HG03196 (cell line): Measurements from ENCODE around the gene HLA-DMB.
A peak's percentile ranks its signal among the peaks of the same experiment; 100 is the strongest.

ENCODE experiments used
- ATAC-seq: cut with Tn5 transposase; IDR thresholded peaks from one replicate; pipeline ENCODE4 v1.9.1; 2021; ENCODE audit not compliant: unreplicated experiment

HLA-DMB gene

DNA sequence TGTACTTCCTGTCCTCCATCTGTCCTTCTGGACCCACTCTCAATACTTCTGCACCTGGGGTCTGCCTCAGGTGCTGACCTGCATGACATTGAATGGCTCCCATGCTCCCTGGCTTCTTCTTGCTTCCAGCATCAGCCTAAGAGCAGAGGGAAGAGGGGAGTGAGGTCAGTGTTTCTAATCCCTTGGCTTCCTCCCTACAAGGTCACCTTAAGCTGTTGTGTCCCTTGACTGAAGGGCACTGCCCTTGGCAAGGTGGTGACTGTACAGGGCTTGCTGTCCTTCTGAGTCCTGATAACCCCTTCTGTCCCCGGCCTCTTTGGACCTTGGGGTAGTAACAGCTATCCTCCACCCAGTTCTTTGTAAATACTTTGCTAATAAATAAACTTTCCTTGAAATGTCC lies 9.6 kb downstream of the HLA-DMB start:
- no peak for ATAC-seq

DNA sequence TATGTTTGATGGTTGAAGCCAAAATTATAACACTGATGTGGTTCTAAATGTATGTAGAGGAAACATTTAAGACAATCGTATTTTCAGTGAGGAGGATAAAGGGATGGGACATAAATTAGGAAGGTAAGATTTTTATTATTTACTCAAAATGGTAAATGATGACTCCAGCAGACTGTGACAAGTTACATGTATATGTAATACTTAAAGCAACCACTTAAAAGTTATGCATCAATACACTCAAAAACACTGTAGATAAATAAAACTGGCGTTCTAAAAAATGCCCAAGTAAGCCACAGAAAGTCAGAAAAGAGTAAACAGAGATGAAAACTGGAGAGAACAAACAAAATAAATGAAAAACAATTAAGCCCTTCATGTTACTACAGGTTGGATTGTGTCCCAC lies 18.7 kb downstream of the HLA-DMB start:
- ATAC-seq, result no peak

DNA sequence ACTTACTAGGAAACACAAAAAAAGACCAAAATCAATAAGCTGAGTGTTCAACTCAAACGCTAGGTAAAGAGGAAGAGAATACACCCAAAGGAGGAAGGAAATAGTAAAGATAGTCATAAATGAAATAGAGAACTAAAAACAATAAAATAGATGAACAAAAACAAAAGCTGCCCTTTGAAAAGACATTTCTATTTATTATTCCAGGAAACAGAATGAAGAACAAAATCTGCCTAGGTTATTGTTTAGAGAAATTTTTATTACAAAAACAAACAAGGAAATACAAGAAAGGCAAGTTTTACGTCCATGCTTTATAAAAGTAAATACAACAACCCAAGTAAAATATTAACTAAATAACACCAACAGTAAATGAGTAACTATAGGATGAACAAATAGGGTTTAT lies 20.1 kb downstream of the HLA-DMB start:
- no peak for ATAC-seq

DNA sequence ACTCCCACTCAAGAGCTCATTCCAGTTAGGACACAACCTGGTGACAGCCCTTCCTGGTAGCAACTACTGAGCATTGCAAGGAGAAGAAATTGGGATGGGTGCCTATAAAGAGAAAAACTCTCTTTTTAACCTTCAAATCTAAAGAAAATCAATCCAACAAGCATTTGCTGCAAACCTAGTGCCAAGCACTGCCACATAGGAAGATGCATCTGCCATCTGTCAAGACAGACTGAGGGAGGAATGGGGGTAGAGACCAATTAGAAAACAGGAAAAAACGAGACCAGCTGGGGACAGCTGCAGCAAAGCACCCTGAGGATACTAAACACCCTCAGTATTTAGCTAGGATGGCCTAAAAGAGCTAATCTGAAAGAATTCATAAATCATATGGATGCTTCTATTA lies 27.9 kb downstream of the HLA-DMB start:
- no peak for ATAC-seq

DNA sequence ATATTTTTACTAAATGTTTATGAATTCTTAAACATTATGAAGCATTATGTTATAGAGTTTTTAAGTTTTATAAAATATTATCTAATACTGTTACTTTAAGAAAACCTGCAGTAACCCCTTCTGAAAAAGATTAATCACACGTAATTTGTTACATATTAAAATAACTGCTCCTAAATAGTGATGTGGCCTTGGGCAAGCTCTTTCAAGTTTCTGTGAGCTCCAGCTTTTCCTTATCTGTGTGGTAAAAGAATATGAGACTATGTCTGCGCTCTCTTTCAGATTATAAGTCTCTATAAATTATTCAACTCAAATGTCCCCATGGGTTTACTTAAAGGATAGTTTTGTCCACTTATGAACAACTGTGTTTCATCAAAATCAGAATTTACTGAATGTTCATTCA lies 31.9 kb downstream of the HLA-DMB start:
- ATAC-seq, result no peak

DNA sequence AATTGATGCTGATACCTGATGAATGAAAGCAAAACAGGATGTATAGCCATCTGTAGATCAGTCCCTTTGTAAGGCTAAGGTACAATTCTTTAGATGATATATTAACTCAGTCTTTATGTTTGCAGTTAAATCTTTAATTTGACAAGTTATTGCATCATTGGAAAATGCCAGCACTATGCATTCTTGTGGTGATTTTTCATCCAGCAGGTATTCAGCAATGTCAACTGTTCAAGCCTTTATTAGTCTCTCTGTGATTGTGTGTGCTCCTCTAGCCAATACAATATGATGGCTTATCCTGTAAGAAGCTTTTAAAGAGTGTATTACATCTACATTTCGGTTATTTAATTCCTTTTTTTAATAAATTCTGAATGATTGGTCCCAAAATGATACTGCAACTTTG lies 34.3 kb downstream of the HLA-DMB start:
- no peak for ATAC-seq

DNA sequence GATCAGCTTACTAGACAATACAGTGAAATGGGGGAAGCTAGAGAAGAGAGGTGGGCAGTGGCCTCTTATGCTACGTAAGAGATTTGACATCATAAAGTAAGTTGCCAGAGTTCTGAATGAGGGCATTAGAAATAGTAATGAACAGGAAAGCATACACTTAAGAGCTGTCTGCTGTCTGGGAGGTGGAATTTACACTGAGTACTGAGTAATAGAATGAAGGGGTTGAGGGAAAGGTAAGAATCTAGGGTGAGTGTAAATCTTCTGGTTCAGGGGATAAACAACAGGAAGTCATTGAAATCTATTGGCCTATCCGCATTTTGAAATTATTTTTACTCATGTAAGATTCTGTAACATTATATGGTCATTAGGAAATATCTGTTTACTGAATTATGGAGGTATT lies 35.8 kb downstream of the HLA-DMB start:
- no peak for ATAC-seq

DNA sequence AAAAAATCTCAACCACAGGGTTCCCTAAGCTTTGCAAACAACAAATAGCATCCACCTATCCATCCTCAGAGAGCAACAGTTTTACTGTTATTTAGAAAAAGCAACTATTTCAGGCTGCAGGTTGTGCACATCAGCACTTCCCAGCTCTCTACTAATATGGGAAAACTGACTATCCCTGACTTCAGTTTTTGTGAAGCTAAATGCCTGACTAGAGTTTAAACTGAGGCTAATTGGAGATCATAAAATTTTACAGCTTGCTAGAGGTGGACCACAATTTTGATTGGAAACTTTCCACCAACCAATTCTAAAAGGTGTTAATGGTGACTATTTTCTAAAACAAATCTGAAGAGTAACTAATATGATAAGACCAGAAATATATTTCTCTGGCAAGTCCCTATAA lies 36.9 kb downstream of the HLA-DMB start:
- ATAC-seq, result no peak

DNA sequence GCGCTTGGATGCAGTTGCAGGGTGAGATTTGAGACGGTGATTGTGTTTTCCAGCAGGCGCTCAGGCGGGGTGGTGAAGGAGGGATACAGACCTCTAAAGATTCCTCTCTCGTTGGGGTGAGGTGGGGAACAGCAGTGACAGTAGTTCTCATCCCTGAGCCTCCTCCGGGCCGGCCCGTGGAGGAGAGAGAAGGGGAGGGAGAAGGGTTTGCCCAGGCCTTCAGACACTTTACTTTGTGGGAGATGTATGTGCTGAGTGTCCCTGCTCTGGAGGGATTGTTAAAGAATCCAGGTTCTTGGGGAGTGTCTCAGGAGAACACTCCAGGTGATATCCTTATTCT lies 45.9 kb downstream of the HLA-DMB start:
- peak; percentile 27 for ATAC-seq

DNA sequence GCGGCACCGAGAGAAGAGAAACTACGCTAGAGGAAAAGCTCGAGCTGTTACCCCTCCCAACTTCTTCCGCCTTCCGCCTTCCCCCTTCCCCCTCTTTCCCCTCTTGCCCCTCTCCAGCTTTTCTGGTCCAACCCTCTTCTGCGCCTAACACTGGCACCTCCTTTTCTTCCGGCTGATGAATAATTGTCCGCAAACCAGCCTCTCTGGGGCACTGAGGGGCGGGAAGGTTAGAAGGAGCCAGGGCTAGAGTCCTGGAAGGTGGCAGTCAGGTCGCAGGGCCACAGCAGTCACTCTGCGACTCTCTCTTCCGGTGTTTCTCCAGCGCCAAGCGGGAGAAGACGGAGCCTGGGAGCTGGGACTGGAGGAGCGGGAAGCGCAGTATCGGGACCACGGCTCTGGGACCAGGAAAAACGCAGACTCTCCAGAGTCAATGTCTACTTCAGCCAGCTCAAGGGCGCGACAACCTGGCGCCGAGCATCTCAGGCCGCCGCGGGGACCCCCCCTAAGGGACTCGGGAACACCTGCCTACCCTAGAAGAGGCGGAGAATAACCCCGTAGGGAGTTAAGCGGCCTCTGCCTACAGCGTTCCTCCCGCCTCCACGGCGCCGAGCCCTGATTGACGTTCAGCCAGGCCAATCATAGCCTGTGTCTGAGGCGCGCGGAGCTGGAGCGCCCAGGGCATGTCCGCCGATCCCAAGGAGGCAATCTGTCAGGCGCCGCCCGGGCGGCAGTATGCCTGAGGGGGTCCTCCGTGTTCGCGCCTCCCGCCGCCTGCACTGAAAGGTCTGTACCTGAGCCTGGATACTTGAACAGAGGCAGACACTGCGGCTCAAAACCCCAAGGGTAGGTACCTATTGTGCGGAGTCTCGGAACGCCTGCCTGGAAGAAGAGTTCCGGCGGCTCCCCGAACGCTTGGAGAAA lies 46.5 kb downstream of the HLA-DMB start:
- peak; percentile 92 for ATAC-seq

DNA sequence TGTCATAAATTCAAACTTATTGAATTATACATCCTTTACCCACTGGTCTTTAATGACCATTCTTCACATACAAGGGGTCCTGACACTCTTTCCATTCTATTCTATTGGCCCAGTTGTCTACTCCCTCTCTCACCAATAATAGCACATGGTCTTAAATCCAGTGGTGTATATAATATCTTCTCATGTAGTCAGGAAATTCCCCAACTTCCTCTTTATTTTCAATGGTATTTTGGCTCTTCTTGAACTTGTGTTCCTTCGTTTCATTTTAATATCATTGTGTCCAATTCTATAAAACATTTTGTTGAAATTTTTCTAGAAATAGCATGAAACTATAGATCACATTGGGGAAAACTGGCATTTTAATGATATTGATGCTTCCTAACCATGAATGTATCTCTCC lies 50.0 kb downstream of the HLA-DMB start:
- no peak for ATAC-seq

DNA sequence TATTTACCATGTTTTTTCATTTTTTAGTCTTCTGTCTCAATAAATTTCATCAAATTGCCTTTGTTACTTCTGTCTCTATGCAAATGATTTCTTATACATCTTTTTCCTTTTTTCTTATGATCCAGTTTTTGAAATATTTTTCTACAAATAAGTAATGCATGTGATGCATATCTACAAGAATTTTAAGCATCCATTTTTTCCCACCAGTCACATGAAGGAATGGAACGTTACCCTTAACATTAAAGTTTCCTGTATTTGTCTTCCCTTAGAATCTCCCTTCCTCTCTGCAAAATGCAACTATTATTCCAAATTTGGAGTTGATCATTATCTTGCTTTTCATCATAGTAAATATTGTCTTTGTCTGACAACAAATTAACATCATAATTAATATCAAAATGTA lies 51.3 kb downstream of the HLA-DMB start:
- ATAC-seq, result no peak

DNA sequence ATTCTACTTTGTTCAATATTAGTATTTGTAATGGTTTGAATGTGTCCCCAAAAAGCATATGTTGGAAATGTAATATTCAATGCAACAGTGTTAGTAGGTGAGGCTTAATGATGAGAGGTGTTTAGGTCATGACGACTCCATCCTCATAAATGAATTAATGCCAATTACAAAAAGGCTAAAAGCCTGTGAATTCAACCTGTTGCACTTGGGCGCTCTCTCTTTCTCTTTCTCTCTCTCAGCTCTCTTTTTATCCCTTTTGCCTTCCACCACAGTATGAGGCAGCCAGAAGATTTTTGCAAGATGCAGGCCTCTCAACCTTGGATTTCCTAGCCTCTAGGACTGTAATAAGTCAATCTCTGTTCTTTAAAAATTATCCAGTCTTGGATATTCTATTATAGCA lies 52.3 kb downstream of the HLA-DMB start:
- no peak for ATAC-seq

DNA sequence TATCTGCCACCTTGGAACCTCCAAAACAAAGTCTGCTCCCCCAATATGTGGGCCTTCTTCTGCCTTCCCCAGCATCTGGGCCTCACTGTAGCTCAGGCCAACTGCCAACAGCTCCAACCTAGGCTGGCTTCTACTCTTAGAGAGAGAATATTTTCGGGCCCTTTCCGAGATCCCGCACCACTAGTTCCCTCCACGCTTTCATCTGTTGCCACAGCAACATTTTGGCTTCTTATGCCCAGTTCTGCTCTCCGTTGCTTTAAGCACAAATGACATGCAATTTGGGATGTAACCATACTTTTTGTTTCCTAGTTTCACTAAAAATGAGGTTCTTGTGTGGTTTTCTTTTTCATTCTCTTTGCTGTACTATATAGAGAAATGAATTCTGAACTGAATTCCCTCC lies 53.2 kb downstream of the HLA-DMB start:
- no peak for ATAC-seq

DNA sequence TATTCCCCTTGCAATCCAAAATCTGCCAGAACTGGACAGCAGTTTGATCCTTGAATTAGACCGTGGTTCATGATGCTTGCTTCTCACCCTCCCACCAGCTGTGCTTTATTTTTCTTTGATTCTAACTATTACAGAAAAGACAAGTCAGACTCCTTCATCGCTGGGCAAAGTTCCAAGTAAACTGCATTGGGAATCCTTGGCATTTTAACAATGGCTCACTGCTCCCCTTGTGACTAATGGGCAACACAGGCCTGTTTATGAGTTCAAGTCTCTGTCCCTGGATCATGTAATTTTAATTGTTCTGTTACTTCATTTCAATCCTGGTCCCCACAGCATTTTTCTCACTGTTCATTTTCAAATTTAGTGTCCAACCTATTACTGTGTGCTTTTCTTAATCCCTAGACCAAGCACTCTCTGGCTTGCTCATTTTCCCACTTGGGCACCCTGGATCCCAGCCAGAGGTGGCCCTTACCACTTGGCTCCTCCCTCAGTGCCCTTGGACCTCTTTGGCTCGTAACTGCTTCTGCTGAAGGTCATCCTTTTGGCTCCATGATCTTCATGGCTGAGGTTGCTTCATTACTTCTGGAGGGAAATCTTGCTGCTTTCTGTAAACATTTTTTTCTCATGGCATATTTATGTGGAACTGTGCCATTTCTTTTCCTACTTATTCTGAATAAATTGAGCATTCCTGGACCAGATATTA lies 54.0 kb downstream of the HLA-DMB start:
- ATAC-seq, result no peak

DNA sequence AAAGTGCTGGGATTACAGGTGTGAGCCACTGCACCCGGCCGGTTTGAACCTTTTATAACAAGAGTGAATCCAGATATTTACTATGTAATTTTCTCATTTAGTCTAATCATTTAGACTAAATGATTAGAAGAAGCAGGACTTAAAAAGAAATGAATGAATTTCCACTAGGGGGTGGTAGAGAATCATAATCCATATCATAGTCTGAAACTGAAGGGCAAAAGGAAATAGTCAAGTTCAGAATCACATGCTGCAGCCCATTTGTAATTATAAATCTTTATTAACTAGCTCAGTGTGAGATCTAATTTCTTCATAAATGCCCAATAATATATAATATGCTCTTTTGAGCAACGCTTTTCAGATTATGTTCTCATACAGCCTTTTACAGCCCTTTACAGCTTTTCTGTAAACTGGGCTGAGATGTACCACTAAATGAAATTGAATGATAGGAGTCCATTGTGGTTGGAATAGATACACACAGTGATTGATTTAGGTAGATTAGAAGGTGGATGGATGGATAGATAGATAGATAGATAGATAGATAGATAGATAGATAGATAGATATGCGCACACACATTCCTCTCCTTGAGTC lies 55.0 kb downstream of the HLA-DMB start:
- no peak for ATAC-seq
